Measurements from ENCODE around the gene NANS. TPM values are rescaled to one million over a fixed set of nuclear protein-coding genes. Genes with fewer than 3 reads are reported as not detected.

The NANS gene
- total and polyA plus RNA-seq, 5 donors from 2014 or later: 34.4 to 51.4 (median 37.8) TPM

- no peak for DNase-seq
- Histone ChIP-seq H3K4me1 (ENCODE audit: control insufficient read depth, insufficient read depth, low read length, poor library complexity, severe bottlenecking) (peaks cover 79% of the 10 kb centered on the region), H3K4me3 (ENCODE audit: low read depth, low read length) (no peak overlapping the region), H3K9me3 (ENCODE audit: control insufficient read depth in 2 of 2, low read length in 2 of 2) (no peaks in the 10 kb centered on the region), H3K27ac (ENCODE audit: insufficient read depth, low read length, poor library complexity, severe bottlenecking) (peak overlapping the region; percentile 83), H3K36me3 (ENCODE audit: control insufficient read depth, insufficient read depth, low read length) (peaks cover 42% of the 10 kb centered on the region), H3K27me3 (ENCODE audit: control insufficient read depth, insufficient read depth, low read length) (no peaks in the 10 kb centered on the region)
- no peak for ATAC-seq (ENCODE audit: low read depth in 2 of 2)
- Mint-ChIP-seq H3K9me3 (peaks cover 0 to 2% (median 0%) of the 10 kb centered on the region in 7 donors), H3K4me1 (peaks cover 24 to 93% (median 71%) of the 10 kb centered on the region in 4 donors), H3K27me3 (no peaks in the 10 kb centered on the region), H3K36me3 (peaks cover 61% of the 10 kb centered on the region), H3K27ac (peak overlapping the region; percentile 93 to 98 (median 97)), H3K4me3 (peak overlapping the region in 3 of 4 donors; percentile 21 to 84 (median 24))
Measured at GRCh38 chr9:98094851-98095250, 38.3 kb downstream of the NANS start.

DNA sequence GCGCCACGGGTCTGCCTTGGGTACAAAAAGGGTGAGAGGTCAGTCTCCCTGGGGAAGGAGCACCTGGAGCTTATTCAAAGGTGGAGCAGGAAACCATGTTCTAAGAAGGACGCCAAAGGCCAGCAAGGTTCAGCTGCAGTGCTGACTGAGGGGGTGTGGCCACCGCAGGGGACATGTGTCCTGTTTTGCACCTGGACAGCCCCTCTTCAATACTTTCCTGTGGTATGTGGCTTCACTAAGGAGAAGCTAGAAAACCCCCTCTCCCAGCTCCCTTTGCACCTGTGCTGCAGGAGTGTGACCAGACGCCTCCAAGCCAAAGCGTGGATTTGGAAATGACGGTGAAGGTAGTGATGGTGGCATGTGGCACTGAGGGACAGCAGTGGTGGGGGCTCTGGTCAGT, 38.9 kb downstream of the NANS start:
- DNase-seq (no peak), ATAC-seq (ENCODE audit: low read depth in 2 of 2) (no peak)
- H3K9me3 Mint-ChIP-seq: peaks cover 0 to 2% (median 0%) of the 10 kb centered on the region in 7 donors
- H3K27me3 Mint-ChIP-seq: no peaks in the 10 kb centered on the region
- no peaks in the 10 kb centered on the region for H3K27me3 ChIP-seq (ENCODE audit: control insufficient read depth, insufficient read depth, low read length)
- H3K4me1 Mint-ChIP-seq: peaks cover 25 to 93% (median 71%) of the 10 kb centered on the region in 4 donors
- H3K9me3 ChIP-seq (ENCODE audit: control insufficient read depth in 2 of 2, low read length in 2 of 2): no peaks in the 10 kb centered on the region
- H3K4me3 ChIP-seq (ENCODE audit: low read depth, low read length): no peak overlapping the region
- no peak overlapping the region for H3K27ac ChIP-seq (ENCODE audit: insufficient read depth, low read length, poor library complexity, severe bottlenecking)
- peaks cover 60% of the 10 kb centered on the region for H3K36me3 Mint-ChIP-seq
- H3K4me1 ChIP-seq (ENCODE audit: control insufficient read depth, insufficient read depth, low read length, poor library complexity, severe bottlenecking): peaks cover 84% of the 10 kb centered on the region
- H3K27ac Mint-ChIP-seq: peak overlapping the region; percentile 92 to 98 (median 93)
- H3K36me3 ChIP-seq (ENCODE audit: control insufficient read depth, insufficient read depth, low read length): peaks cover 38% of the 10 kb centered on the region
- peak overlapping the region in 3 of 4 donors; percentile 8 to 62 (median 54) for H3K4me3 Mint-ChIP-seq

- Mint-ChIP-seq H3K4me3 (peak overlapping the region in 3 of 4 donors; percentile 8 to 48 (median 21)), H3K9me3 (peaks cover 0 to 2% (median 0%) of the 10 kb centered on the region in 7 donors), H3K27ac (peak overlapping the region; percentile 93 to 98 (median 96)), H3K36me3 (peaks cover 56% of the 10 kb centered on the region), H3K4me1 (peaks cover 26 to 91% (median 69%) of the 10 kb centered on the region in 4 donors), H3K27me3 (no peaks in the 10 kb centered on the region)
- H3K4me1 ChIP-seq (ENCODE audit: control insufficient read depth, insufficient read depth, low read length, poor library complexity, severe bottlenecking): peaks cover 91% of the 10 kb centered on the region
- DNase-seq (no peak), ATAC-seq (ENCODE audit: low read depth in 2 of 2) (no peak)
- peaks cover 38% of the 10 kb centered on the region for H3K36me3 ChIP-seq (ENCODE audit: control insufficient read depth, insufficient read depth, low read length)
- no peaks in the 10 kb centered on the region for H3K9me3 ChIP-seq (ENCODE audit: control insufficient read depth in 2 of 2, low read length in 2 of 2)
- H3K27ac ChIP-seq (ENCODE audit: insufficient read depth, low read length, poor library complexity, severe bottlenecking): peak overlapping the region; percentile 38
- H3K4me3 ChIP-seq (ENCODE audit: low read depth, low read length): no peak overlapping the region
- no peaks in the 10 kb centered on the region for H3K27me3 ChIP-seq (ENCODE audit: control insufficient read depth, insufficient read depth, low read length)
Measured at GRCh38 chr9:98096091-98096490, 39.6 kb downstream of the NANS start.

- H3K27me3 ChIP-seq (ENCODE audit: control insufficient read depth, insufficient read depth, low read length): no peaks in the 10 kb centered on the region
- Mint-ChIP-seq H3K27me3 (no peaks in the 10 kb centered on the region), H3K4me1 (peaks cover 36 to 95% (median 69%) of the 10 kb centered on the region in 4 donors), H3K4me3 (peak overlapping the region; percentile 35 to 60 (median 51)), H3K9me3 (peaks cover 0 to 2% (median 0%) of the 10 kb centered on the region in 7 donors), H3K27ac (peak overlapping the region; percentile 92 to 96 (median 93)), H3K36me3 (peaks cover 50% of the 10 kb centered on the region)
- peak overlapping the region; percentile 87 for H3K27ac ChIP-seq (ENCODE audit: insufficient read depth, low read length, poor library complexity, severe bottlenecking)
- peaks cover 98% of the 10 kb centered on the region for H3K4me1 ChIP-seq (ENCODE audit: control insufficient read depth, insufficient read depth, low read length, poor library complexity, severe bottlenecking)
- DNase-seq (peak; percentile 34 to 57 (median 55)), ATAC-seq (ENCODE audit: low read depth in 2 of 2) (no peak)
- H3K4me3 ChIP-seq (ENCODE audit: low read depth, low read length): peak overlapping the region; percentile 39
- H3K36me3 ChIP-seq (ENCODE audit: control insufficient read depth, insufficient read depth, low read length): peaks cover 33% of the 10 kb centered on the region
- H3K9me3 ChIP-seq (ENCODE audit: control insufficient read depth in 2 of 2, low read length in 2 of 2): no peaks in the 10 kb centered on the region
Measured at GRCh38 chr9:98097836-98098235, 41.3 kb downstream of the NANS start.

DNA sequence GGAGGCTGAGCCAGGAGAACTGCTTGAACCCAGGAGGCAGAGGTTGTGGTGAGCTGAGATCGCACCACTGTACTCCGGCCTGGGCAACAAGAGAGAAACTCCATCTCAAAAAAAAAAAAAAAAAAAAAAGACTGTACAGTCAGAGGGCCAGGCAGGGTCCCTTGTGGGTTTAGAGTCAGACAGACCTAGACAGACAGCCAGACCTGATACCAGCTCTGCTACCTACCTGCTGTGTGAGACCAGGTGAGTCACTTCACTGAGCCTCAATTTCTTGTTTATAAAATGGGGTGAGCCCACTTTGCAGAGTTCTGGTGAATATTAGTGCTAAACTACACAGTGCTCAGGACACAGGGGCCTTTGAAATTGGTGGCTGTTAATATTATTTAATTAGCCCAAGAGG, 42.8 kb downstream of the NANS start:
- Histone ChIP-seq H3K27ac (ENCODE audit: insufficient read depth, low read length, poor library complexity, severe bottlenecking) (peak overlapping the region; percentile 87), H3K9me3 (ENCODE audit: control insufficient read depth in 2 of 2, low read length in 2 of 2) (no peaks in the 10 kb centered on the region), H3K4me1 (ENCODE audit: control insufficient read depth, insufficient read depth, low read length, poor library complexity, severe bottlenecking) (peaks cover 99% of the 10 kb centered on the region), H3K36me3 (ENCODE audit: control insufficient read depth, insufficient read depth, low read length) (peaks cover 32% of the 10 kb centered on the region), H3K27me3 (ENCODE audit: control insufficient read depth, insufficient read depth, low read length) (no peaks in the 10 kb centered on the region), H3K4me3 (ENCODE audit: low read depth, low read length) (peak overlapping the region; percentile 66)
- Mint-ChIP-seq H3K4me1 (peaks cover 28 to 92% (median 67%) of the 10 kb centered on the region in 4 donors), H3K9me3 (peaks cover 0 to under 1% (median 0%) of the 10 kb centered on the region in 7 donors), H3K36me3 (peaks cover 47% of the 10 kb centered on the region), H3K27ac (peak overlapping the region; percentile 92 to 93 (median 93)), H3K27me3 (no peaks in the 10 kb centered on the region), H3K4me3 (peak overlapping the region in 3 of 4 donors; percentile 44 to 80 (median 79))
- ATAC-seq (ENCODE audit: low read depth in 2 of 2) (no peak), DNase-seq (peak in 1 of 3 donors; percentile 43)

DNA sequence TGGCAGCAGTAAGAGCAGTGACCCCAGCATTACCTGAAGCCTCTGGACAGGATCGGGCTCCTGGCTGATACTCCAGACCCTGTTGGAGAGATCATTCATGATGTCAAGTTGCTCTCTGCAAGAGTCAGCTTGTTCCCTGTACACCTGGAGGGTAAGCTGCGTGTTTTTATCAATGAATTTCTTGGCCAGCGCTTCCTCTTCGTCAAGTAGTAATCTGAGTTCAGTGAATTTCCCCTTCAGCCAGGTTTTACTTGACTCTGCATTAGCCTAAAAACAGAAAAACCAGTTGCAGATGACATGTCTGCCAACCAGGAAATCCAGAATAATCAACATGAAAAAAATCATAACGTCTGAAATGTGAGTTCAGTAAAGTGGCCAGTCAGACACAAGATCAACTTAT, 43.4 kb downstream of the NANS start:
- H3K27ac Mint-ChIP-seq: peak overlapping the region; percentile 92 to 93 (median 93)
- peak overlapping the region; percentile 87 for H3K27ac ChIP-seq (ENCODE audit: insufficient read depth, low read length, poor library complexity, severe bottlenecking)
- H3K36me3 ChIP-seq (ENCODE audit: control insufficient read depth, insufficient read depth, low read length): peaks cover 30% of the 10 kb centered on the region
- DNase-seq (peak in 2 of 3 donors; percentile 44 to 83), ATAC-seq (ENCODE audit: low read depth in 2 of 2) (no peak)
- peaks cover 49% of the 10 kb centered on the region for H3K36me3 Mint-ChIP-seq
- no peaks in the 10 kb centered on the region for H3K27me3 ChIP-seq (ENCODE audit: control insufficient read depth, insufficient read depth, low read length)
- peaks cover 0 to 2% (median 0%) of the 10 kb centered on the region in 7 donors for H3K9me3 Mint-ChIP-seq
- H3K27me3 Mint-ChIP-seq: no peaks in the 10 kb centered on the region
- peaks cover 99% of the 10 kb centered on the region for H3K4me1 ChIP-seq (ENCODE audit: control insufficient read depth, insufficient read depth, low read length, poor library complexity, severe bottlenecking)
- no peaks in the 10 kb centered on the region for H3K9me3 ChIP-seq (ENCODE audit: control insufficient read depth in 2 of 2, low read length in 2 of 2)
- H3K4me3 ChIP-seq (ENCODE audit: low read depth, low read length): peak overlapping the region; percentile 66
- peaks cover 32 to 92% (median 68%) of the 10 kb centered on the region in 4 donors for H3K4me1 Mint-ChIP-seq
- H3K4me3 Mint-ChIP-seq: peak overlapping the region; percentile 48 to 86 (median 80)

- Mint-ChIP-seq H3K36me3 (peaks cover 46% of the 10 kb centered on the region), H3K4me3 (peak overlapping the region; percentile 50 to 86 (median 80)), H3K27ac (peak overlapping the region; percentile 92 to 93 (median 93)), H3K27me3 (no peaks in the 10 kb centered on the region), H3K9me3 (peaks cover 0 to 2% (median 0%) of the 10 kb centered on the region in 7 donors), H3K4me1 (peaks cover 32 to 94% (median 65%) of the 10 kb centered on the region in 4 donors)
- Histone ChIP-seq H3K4me1 (ENCODE audit: control insufficient read depth, insufficient read depth, low read length, poor library complexity, severe bottlenecking) (peaks cover 99% of the 10 kb centered on the region), H3K9me3 (ENCODE audit: control insufficient read depth in 2 of 2, low read length in 2 of 2) (no peaks in the 10 kb centered on the region), H3K4me3 (ENCODE audit: low read depth, low read length) (peak overlapping the region; percentile 66), H3K27me3 (ENCODE audit: control insufficient read depth, insufficient read depth, low read length) (no peaks in the 10 kb centered on the region), H3K27ac (ENCODE audit: insufficient read depth, low read length, poor library complexity, severe bottlenecking) (peak overlapping the region; percentile 87), H3K36me3 (ENCODE audit: control insufficient read depth, insufficient read depth, low read length) (peaks cover 31% of the 10 kb centered on the region)
- ATAC-seq (ENCODE audit: low read depth in 2 of 2) (no peak), DNase-seq (no peak)
Measured at GRCh38 chr9:98100456-98100855, 43.9 kb downstream of the NANS start.

- no peak for DNase-seq
Measured at GRCh38 chr9:98101416-98101815, 44.9 kb downstream of the NANS start.

More at GRCh38 chr9:98101416-98101815, 44.9 kb downstream of the NANS start:
- no peak for ATAC-seq (ENCODE audit: low read depth in 2 of 2)
- peak overlapping the region; percentile 93 to 100 (median 93) for H3K27ac Mint-ChIP-seq
- Histone ChIP-seq H3K27ac (ENCODE audit: insufficient read depth, low read length, poor library complexity, severe bottlenecking) (peak overlapping the region; percentile 87), H3K27me3 (ENCODE audit: control insufficient read depth, insufficient read depth, low read length) (no peaks in the 10 kb centered on the region), H3K4me3 (ENCODE audit: low read depth, low read length) (peak overlapping the region; percentile 26), H3K9me3 (ENCODE audit: control insufficient read depth in 2 of 2, low read length in 2 of 2) (no peaks in the 10 kb centered on the region), H3K4me1 (ENCODE audit: control insufficient read depth, insufficient read depth, low read length, poor library complexity, severe bottlenecking) (peaks cover 99% of the 10 kb centered on the region), H3K36me3 (ENCODE audit: control insufficient read depth, insufficient read depth, low read length) (peaks cover 26% of the 10 kb centered on the region)
- peaks cover 48% of the 10 kb centered on the region for H3K36me3 Mint-ChIP-seq
- H3K27me3 Mint-ChIP-seq: no peaks in the 10 kb centered on the region
- peaks cover 0 to 2% (median 0%) of the 10 kb centered on the region in 7 donors for H3K9me3 Mint-ChIP-seq
- peak overlapping the region; percentile 79 to 92 (median 84) for H3K4me3 Mint-ChIP-seq
- peaks cover 32 to 94% (median 64%) of the 10 kb centered on the region in 4 donors for H3K4me1 Mint-ChIP-seq

Data from CD4-positive, CD25-positive, alpha-beta regulatory T cell (primary cell).